Measurements from ENCODE around the gene QKI.

The QKI gene

GRCh38 chr6:163539101-163539762 is 124.7 kb downstream of the QKI start:
- DNase-seq: no peak

DNA sequence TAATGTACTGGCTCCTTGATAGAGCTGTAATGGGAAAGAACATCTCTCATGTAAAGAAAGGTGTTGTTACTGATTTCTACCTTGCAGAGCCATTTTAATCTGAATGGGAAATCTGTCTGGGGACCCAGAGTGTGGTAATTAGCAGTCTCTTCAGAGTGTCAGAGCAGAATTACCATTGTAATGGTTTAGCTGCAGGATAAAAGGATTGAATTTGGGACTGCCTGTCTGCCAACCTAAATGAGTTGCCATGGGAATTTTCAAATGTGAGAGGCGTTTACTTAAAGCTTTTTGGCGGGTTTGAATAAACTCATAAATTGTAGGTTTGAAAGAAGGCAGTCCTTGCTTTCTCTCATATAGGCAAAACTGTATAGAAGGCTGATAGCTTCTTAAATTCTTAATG is 128.8 kb downstream of the QKI start:
- DNase-seq: no peak

DNA sequence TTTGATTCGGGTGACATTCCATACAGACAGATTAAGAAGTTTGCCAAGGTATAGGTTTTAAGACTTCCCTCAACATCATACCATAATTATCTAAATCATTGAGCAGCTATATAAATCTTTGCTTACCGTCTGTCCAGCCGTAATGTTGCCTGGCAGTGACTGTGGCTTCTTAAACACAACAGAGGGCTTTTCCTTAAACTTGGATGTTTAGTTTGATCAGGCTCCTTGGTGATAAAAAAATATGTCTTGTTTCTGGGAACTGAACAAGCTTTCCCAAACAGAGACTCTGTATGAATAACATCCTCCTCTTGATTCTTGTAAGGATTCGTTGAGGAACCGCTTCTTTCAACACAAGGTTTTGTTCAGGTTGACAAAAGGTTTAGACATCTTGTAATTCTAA is 130.9 kb downstream of the QKI start:
- no peak for DNase-seq

DNA sequence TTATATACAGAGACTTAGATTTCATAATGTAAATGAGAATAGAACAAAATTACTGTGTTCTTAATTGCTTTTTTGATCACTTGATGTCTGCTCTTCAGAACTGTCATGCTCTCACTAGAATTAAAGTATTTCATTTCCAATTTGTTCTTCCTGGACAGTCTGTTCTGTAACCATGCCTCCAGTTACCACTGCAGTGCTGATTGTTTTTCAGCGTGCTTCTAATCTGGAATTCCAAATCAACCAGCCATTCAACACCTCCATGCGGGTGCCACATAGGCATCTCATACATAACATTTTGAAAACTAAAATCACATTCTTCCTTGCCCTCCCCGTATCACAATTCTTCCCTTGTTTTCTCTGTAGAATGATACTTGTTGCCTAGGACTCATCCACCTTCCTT is 132.8 kb downstream of the QKI start:
- DNase-seq: no peak

DNA sequence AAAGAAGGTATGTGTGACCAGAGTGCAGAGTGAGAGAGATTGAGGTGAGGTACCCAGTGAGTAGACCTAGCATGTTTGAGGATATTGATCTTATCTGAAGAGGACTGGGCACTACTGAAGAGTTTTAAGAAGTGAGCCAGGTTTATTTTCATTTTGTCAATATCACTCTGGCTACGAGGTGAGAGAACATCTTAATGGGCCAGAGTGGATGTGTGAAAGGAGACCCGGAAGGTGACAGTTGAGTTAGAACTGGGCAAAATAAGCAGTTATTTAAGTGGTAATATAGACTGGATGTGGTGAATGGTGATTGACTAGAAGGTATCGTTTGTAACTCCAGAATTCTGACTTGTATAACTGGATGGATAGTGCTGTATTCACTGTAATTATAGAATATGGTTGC is 134.1 kb downstream of the QKI start:
- DNase-seq: no peak

DNA sequence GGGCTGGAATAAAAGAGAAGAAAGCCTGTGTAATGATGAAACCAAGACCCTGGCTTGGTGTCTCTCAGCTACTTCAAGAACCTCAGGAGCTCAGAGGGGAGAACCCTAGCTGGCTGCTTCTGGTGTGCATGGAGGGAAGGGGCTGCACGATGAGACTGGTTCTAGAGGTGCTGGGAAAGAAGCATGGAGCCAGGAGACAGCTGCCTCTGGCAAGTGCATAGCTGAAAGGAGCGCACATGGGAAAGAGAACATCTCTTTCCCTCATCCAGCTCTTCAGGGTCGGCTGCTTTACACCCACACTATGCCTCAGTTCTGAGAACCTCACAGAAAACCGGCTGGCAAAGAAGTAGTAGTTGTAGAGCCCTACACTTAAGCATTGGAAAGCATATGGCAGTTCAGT is 139.5 kb downstream of the QKI start:
- DNase-seq: no peak

DNA sequence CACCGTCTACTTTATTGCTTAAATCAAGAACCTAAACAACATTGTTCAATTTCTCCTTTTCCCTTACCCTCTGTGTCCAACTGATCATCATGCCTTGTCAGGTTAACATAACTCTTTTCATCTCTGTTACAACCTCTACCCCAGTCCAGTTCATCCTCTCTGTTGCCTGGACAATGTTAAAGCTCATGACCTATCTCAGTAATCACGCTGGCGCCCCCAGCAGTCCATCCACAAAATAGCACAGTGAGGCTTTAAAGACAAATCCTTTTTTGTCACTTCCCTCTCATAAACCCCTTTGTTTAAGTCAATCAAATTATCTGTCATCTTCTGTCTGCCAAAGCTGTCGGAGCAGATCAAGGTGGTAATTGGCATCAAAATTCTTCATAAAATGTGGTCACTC is 140.1 kb downstream of the QKI start:
- peak; percentile 45 for DNase-seq

GRCh38 chr6:163559661-163560060 is 145.1 kb downstream of the QKI start:
- no peak for DNase-seq

DNA sequence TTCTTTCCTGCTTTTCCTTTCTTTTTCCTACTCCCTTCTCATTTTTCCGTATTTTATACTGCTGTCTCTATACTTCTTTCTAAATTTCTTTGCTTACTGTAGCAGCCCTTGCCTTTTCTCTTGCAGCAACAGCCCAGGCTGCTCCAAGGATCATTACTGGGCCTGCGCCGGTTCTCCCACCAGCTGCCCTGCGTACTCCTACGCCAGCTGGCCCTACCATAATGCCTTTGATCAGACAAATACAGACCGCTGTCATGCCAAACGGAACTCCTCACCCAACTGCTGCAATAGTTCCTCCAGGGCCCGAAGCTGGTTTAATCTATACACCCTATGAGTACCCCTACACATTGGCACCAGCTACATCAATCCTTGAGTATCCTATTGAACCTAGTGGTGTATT is 148.8 kb downstream of the QKI start:
- DNase-seq: no peak

- no peak for DNase-seq
Measured at GRCh38 chr6:163564534-163564933, 150.0 kb downstream of the QKI start.

DNA sequence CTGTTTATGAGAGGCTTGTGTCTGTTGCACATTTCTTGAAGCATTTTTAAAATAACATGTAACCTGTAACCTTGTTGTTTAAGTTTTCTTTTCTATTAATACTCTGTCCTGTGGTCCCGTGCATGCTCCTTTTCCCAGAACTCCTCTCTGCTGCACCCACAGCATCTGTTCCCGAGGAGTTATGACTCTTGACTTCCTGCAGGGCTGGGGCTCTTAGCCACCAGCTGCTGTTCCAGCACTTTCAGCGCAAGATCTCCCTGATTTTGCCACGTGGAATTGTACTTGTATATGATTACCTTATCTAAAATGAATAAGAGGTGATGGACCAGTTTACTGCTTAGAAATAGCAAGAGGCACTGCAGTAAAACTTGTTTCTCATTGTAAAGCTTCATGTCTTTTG is 150.6 kb downstream of the QKI start:
- DNase-seq: no peak

DNA sequence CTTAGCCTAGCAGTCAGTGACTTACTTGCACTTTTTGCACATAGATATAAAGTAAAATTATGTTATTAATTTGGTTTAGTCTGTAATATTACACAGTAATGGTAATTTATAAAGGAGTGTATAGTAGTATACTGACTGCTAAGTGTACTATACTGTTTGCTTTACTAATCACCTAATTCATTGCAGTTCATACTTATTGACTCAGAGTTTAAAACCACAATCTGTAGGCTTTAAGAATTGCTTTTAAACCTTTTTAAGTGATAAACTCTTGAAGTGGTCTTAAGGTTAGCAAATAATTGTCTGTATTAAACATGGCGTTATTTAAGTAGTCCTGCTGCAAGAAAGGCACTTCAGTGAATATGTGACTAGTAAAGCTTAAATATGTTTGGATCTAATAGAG is 151.5 kb downstream of the QKI start:
- no peak for DNase-seq

- DNase-seq: no peak
Measured at GRCh38 chr6:163568275-163568674, 153.8 kb downstream of the QKI start.

DNA sequence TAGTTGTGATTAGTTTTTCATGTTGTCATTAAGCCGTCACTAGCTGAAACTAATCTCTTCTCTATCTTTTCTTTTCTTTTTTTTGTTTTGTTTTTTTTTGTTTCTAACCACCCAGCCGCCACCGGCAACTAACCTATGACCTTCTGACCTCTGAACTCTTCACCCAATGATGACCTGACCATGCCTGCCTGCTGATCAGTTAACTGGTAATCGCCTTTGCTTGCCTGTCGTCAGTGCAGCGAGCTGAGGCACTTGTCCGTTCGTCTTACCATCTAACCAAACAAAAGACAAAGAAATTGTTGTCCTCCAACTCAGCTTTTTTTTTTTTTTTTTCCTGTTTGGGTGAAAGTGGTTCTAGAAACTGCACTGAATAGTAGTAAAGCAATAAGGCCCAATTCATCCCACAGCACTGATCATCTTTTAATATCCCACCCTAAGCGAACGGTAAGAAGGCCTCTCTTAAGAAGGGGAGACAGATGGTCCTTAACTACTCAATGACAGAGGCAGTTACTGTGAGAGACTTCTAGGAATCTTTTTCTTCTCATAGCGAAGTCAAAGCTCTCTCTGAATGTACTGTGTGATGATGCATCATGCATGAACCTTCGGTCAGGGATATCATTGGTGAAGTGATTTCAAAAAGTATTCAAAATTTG is 156.2 kb downstream of the QKI start:
- no peak for DNase-seq

DNA sequence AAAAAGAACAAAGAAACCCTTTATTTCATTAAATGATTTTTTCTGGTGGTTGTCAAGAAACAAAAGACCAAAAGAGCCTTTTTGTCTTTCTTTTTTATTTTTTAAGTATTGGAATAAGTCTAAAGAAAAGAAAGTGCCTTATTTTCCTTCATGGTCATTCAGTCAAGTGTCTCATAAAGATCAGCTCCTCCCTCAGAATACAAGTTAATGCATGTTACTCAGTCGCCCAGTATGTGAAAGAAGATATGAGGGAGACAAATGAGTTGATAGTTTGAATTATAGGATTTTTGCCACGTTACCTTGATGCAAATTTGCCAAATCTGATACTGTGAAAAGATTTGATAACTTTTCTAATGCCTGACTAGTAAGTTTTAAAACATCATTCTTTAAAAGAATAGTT is 157.2 kb downstream of the QKI start:
- DNase-seq: no peak

- DNase-seq: no peak
Measured at GRCh38 chr6:163572612-163573011, 158.1 kb downstream of the QKI start.

DNA sequence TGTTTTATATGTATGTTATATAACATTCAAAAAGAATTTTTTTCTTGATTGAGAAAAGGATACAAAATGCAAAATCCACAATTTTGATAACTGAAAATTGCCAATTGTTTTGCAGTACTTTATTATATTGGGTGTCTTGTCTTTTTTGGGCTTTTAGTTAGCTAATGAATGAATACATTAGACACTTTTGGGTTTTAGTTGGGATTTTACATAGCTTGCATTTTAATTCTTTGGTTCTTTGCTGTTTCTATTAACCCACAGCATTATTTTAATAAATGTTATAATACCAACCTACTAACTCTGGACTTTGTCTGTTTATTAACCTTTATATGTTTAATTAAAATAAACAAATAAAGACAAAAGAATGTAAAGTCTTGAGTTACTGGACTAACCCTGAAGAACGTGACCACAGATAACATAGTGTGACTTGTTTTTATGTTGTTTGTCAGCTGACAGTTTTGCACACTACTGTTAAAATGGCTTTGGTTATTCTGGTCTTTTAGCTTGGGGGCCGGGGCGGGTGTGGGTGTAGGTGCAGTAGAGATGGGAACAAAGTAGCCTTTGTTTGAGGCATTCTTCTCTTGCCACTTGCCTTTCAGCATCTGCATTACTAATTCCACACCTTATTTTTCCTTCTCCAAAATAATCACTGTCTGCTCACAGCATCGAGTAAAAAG is 159.1 kb downstream of the QKI start:
- no peak for DNase-seq

DNA sequence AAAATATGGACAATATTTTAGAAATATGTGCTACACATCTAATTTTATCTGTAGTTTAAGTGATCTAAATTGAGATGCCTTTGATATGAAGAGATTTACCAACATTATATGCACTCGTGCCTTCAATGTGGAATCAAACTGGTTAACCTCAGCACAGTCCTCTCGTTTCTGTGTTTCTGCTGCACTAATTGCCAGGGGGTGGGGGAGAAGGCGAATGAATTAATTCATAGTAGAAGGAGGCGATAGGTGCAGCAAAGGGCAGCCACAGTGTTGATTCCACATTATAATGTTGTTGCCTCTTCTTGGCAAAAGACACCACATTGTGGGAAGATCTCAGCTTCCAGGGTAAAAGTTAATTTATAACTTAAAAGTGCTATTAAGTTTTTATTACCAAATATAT is 161.6 kb downstream of the QKI start:
- no peak for DNase-seq

- no peak for DNase-seq
Measured at GRCh38 chr6:163577404-163577803, 162.9 kb downstream of the QKI start.

DNA sequence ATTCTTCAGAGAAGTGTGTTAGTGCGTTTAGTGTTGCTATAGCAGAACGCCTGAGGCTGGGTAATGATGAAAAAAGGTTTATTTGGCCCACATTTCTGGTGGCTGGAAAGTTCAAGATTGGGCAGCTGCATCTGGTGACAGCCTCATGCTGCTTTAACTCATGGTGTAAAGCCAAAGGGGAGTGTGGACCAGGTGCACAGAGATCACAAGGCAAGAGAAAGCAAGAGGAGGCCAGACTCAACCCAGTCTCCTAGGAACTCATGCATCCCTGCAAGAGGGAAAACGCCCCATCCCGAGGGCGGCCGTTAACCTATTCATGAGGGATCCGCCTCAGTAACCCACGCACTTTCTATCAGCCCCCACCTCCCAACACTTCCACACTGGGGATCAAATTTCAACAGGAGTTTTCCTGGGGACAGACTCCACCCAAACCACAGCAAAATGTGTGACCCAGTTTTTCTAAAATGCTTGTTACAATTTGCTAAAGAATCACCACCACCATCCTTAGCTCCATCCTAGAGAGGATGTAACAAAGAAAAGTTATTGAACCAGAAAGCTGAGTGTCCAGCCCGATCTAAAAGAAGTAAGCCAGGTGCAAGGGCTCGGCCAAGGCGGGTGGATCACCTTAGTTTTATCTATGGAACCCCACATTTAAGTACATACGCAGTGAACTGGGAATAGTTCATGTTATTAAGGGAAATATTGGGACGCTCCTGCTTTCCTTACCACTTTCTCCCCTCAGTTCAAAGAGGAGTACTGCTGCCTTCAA is 164.8 kb downstream of the QKI start:
- DNase-seq: no peak

GRCh38 chr6:163579880-163580295 is 165.4 kb downstream of the QKI start:
- DNase-seq: no peak

DNA sequence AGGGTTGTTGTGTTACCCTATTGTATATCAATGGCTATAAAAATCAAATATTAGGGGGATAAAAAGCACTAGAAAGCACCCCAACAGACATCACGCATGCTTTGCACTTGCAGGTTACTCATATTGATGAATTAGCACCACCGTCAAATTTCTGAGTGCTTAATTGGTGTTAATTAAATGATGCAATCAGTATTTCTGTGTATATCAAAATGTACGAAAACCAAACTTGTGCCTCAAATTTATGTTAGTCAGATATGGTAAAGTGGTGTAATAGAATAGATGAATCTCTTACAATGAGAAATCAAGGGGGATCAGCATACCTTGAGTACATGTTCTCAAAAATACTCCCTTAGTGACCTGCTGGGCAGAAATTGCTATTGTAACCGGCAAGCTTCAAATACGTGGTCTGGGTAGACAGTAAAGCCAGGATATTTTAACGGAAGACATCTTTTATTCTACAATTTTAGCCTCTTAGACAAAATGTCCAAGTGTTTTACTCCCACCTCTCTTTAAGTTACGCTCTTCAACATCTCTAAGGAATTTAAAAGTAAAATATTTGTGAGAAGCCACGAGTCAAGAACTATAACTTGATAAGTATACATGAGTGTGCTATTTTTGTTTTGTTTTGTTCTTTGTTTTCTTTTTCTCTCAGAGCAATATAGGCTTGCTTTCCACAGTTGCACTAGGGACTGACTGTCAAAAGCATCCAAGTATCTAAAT is 166.0 kb downstream of the QKI start:
- no peak for DNase-seq

DNA sequence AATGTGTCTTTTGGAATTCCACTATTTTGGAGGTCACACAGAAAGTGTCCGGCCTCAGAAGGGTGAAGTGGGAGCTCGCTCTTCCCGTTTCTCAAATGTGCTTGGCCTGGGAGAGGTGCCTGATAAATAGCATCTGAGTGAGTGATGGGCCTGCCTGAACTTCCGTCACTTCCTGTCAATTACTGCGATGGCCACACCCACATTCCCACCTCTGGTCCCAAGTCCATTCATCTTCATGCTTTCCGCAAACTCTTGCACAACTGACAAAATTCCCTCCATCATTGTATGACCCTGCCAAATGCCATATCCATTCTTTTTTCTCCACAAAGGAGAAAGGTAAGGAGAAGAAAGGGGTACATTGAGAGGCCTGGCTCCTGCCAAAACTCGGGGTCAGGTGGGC is 169.0 kb downstream of the QKI start:
- no peak for DNase-seq

All from activated CD4-positive, alpha-beta T cell treated with anti-CD3 and anti-CD28 coated beads, Interleukin-2, Interleukin-6, amounts not matched to agents 100 ng/mL and 50 ng/mL, durations not matched to agents 16 hours and 8 hours (primary cell).